Panc1 (cell line): ENCODE results near the gene CACNA1G. TPM values are rescaled to one million over a fixed set of nuclear protein-coding genes. Genes with fewer than 3 reads are reported as not detected.

Source experiments
- ATAC-seq: fragments of 200-7000 bp; cut with Tn5 transposase; 2 replicates; pipeline ENCODE4 v1.9.1; 2020; ENCODE audit warnings: mild to moderate bottlenecking, moderate library complexity
- BruUV-seq: library from RNA; stranded (reverse); fragments of 400-500 nt; replicated peaks from 2 replicates; lab custom pipeline; 2021; lab: Mats Ljungman, UMichigan
- CTCF ChIA-PET: fragments of 300-600 bp; sonication (Branson Sonifier 250); formaldehyde crosslinking; loops from one replicate; lab custom pipeline; 2022; ENCODE audit warnings: antibody characterized with exemption; lab: Charles Lee
- POLR2A ChIA-PET: fragments of 300-600 bp; sonication (Branson Sonifier 250); formaldehyde crosslinking; loops from one replicate; lab custom pipeline; 2022; ENCODE audit warnings: antibody characterized with exemption; lab: Charles Lee
- DNase-seq: peaks from one replicate; pipeline ENCODE4 v3.0.0-alpha.2; 2010; ENCODE audit warnings: low read depth, low spot score
- H3K27ac ChIP-seq: 2 replicates; pipeline ENCODE4 v1.5.1; 2011; ENCODE audit warnings: mild to moderate bottlenecking, low read length, inconsistent platforms
- H3K27me3 ChIP-seq: fragments of 200-500 bp; sonication (Bioruptor generic); 2 replicates; pipeline ENCODE4 v1.6.0; 2014; ENCODE audit warnings: low read length, inconsistent platforms; ENCODE audit not compliant: control insufficient read depth, insufficient read depth
- H3K36me3 ChIP-seq: fragments of 200-500 bp; sonication (Bioruptor generic); 2 replicates; pipeline ENCODE4 v1.5.1; 2014; ENCODE audit warnings: inconsistent platforms, mild to moderate bottlenecking, low read length, moderate library complexity; ENCODE audit not compliant: control insufficient read depth, insufficient read depth
- H3K4me1 ChIP-seq: 2 replicates; pipeline ENCODE4 v1.5.1; 2011; ENCODE audit warnings: inconsistent platforms, mild to moderate bottlenecking, low read length, moderate library complexity; ENCODE audit not compliant: control insufficient read depth, insufficient read depth
- H3K4me3 ChIP-seq, 2 experiments: 2 replicates each; pipeline ENCODE4 v1.5.1; 2011 to 2012; ENCODE audit warnings: low read depth in 2 of 2, low read length in 2 of 2, mild to moderate bottlenecking in 2 of 2, inconsistent platforms in 1 of 2, moderate library complexity in 1 of 2
- H3K9me3 ChIP-seq: fragments of 200-500 bp; sonication (Bioruptor generic); 2 replicates; pipeline ENCODE4 v1.5.1; 2014; ENCODE audit warnings: low read depth, mild to moderate bottlenecking, inconsistent platforms, low read length, moderate library complexity; ENCODE audit not compliant: control insufficient read depth, insufficient read depth
- POLR2AphosphoS5 ChIP-seq: IDR thresholded peaks from 2 replicates; pipeline ENCODE4 v1.6.1; 2012; ENCODE audit warnings: mild to moderate bottlenecking, low read depth, low read length, moderate library complexity
- SIN3A ChIP-seq: IDR thresholded peaks from 2 replicates; pipeline ENCODE4 v1.6.1; 2012; ENCODE audit warnings: low read depth, mild to moderate bottlenecking, low read length, moderate library complexity, borderline replicate concordance; ENCODE audit not compliant: insufficient read depth
- TCF7L2 ChIP-seq: IDR thresholded peaks from 2 replicates; pipeline ENCODE4 v1.6.1; 2011; ENCODE audit warnings: mild to moderate bottlenecking, low read depth, low read length, inconsistent platforms
- in situ Hi-C: cut with HindIII; loops from 2 replicates; pipeline ENCODE4 v1.10.0; 2016; ENCODE audit warnings: low sequenced_read_pairs, low pct_unique_long_range_greater_than_20kb
- intact Hi-C: fragments of 100-400 bp; cut with micrococcal nuclease; formaldehyde crosslinking; loops from one replicate; pipeline ENCODE4 v1.10.0; 2022; ENCODE audit not compliant: unreplicated experiment
- total RNA-seq: library from RNA; stranded (reverse); gene quantifications from one replicate; pipeline ENCODE4 v1.2.1, GENCODE V29; 2021; ENCODE audit not compliant: unreplicated experiment
- TF ChIP-seq, protein P1 (sequence below): fragments of 450-650 bp; IDR thresholded peaks from 2 replicates; pipeline ENCODE4 v1.5.1; 2017; ENCODE audit warnings: mild to moderate bottlenecking
- TF ChIP-seq, protein P2 (sequence below), 2 experiments: IDR thresholded peaks; 2 replicates each; pipeline ENCODE4 v1.6.1; 2011 to 2012; ENCODE audit warnings: low read depth in 2 of 2, control low read depth in 1 of 2, low read length in 1 of 2, mild to moderate bottlenecking in 1 of 2, moderate library complexity in 1 of 2; ENCODE audit not compliant: insufficient read depth in 1 of 2

Gene CACNA1G
- total RNA-seq, 1 experiment from 2014 or later: 10.0 TPM

DNA sequence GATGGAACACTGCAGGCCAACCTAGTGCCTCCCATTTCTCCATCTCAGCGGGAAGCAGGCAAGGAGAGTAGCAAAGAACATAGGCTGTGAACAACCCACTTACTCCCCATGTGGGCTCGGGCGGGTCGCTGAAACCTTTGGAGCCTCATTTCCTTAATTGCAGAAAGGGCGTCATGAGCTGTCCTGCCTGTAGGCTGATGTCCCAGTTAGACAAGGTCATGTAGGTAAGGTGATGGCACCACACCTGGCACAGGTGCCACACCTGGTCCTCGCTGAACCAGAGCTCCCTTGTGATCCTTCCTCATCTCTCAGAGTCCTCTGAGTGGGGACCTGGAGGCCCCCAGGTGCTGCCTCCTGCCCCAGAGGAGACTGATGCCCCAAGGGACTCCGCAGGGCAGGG, 97.1 kb downstream of the CACNA1G start:
- intact Hi-C loops (no loop called here), in situ Hi-C loops (no loop called here)
- Histone ChIP-seq H3K27me3 (no peaks in the 10 kb centered on the region), H3K4me1 (peaks cover 53% of the 10 kb centered on the region), H3K27ac (peak overlapping the region; percentile 85), H3K36me3 (no peaks in the 10 kb centered on the region), H3K9me3 (no peaks in the 10 kb centered on the region; the same call in 1 of the 2 replicates), H3K4me3 (no peak overlapping the region)
- TF ChIP-seq POLR2AphosphoS5: no peak; the same call in 1 of the 2 replicates
- no peak for TF ChIP-seq SIN3A
- TF ChIP-seq, protein P1, sequence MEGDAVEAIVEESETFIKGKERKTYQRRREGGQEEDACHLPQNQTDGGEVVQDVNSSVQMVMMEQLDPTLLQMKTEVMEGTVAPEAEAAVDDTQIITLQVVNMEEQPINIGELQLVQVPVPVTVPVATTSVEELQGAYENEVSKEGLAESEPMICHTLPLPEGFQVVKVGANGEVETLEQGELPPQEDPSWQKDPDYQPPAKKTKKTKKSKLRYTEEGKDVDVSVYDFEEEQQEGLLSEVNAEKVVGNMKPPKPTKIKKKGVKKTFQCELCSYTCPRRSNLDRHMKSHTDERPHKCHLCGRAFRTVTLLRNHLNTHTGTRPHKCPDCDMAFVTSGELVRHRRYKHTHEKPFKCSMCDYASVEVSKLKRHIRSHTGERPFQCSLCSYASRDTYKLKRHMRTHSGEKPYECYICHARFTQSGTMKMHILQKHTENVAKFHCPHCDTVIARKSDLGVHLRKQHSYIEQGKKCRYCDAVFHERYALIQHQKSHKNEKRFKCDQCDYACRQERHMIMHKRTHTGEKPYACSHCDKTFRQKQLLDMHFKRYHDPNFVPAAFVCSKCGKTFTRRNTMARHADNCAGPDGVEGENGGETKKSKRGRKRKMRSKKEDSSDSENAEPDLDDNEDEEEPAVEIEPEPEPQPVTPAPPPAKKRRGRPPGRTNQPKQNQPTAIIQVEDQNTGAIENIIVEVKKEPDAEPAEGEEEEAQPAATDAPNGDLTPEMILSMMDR: no peak
- TF ChIP-seq, protein P2, sequence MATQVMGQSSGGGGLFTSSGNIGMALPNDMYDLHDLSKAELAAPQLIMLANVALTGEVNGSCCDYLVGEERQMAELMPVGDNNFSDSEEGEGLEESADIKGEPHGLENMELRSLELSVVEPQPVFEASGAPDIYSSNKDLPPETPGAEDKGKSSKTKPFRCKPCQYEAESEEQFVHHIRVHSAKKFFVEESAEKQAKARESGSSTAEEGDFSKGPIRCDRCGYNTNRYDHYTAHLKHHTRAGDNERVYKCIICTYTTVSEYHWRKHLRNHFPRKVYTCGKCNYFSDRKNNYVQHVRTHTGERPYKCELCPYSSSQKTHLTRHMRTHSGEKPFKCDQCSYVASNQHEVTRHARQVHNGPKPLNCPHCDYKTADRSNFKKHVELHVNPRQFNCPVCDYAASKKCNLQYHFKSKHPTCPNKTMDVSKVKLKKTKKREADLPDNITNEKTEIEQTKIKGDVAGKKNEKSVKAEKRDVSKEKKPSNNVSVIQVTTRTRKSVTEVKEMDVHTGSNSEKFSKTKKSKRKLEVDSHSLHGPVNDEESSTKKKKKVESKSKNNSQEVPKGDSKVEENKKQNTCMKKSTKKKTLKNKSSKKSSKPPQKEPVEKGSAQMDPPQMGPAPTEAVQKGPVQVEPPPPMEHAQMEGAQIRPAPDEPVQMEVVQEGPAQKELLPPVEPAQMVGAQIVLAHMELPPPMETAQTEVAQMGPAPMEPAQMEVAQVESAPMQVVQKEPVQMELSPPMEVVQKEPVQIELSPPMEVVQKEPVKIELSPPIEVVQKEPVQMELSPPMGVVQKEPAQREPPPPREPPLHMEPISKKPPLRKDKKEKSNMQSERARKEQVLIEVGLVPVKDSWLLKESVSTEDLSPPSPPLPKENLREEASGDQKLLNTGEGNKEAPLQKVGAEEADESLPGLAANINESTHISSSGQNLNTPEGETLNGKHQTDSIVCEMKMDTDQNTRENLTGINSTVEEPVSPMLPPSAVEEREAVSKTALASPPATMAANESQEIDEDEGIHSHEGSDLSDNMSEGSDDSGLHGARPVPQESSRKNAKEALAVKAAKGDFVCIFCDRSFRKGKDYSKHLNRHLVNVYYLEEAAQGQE (IDR thresholded peaks at IDR 0.05; ENCODE audit: insufficient read depth in 1 of 2, low read depth in 2 of 2, low read length in 1 of 2): no peak
- no TSS peak for BruUV-seq
- DNase-seq (no peak), ATAC-seq (no peak)
- CTCF ChIA-PET: no interaction called here
- POLR2A ChIA-PET: no interaction called here

DNA sequence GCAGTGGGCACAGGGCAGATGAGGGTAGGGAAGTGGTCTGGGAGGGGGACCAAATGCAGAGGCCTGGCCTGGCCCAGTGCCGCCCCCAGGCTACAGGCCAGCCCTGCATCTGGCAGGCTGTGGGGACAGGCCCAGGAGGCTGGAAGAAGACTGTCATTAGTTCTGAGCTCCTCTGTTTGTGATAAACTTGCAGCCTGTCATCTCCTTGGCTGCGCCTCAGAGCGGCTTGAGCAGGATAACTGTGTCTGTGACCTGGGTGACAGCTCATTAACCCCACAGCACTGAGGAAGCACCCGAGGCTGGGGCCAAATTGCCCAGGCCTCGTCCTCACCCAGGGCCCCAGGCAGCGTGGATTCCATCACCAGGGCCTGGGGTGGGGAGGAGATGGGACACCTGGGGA, 98.1 kb downstream of the CACNA1G start:
- no TSS peak for BruUV-seq
- H3K36me3 ChIP-seq: no peaks in the 10 kb centered on the region
- TF ChIP-seq, protein P2 (IDR thresholded peaks at IDR 0.05; ENCODE audit: insufficient read depth in 1 of 2, low read depth in 2 of 2, low read length in 1 of 2): no peak
- TF ChIP-seq, protein P1: no peak
- no peak for TF ChIP-seq POLR2AphosphoS5
- TF ChIP-seq SIN3A: no peak
- no peak for TF ChIP-seq TCF7L2
- H3K4me1 ChIP-seq: peaks cover 58% of the 10 kb centered on the region
- ChIA-PET POLR2A (no interaction called here), CTCF (no interaction called here)
- H3K4me3 ChIP-seq: no peak overlapping the region
- DNase-seq (no peak), ATAC-seq (peak; percentile 23; the same call in 1 of the 2 replicates)
- intact Hi-C loops (no loop called here), in situ Hi-C loops (no loop called here)
- H3K27ac ChIP-seq: peak overlapping the region; percentile 85
- no peaks in the 10 kb centered on the region for H3K9me3 ChIP-seq
- no peaks in the 10 kb centered on the region for H3K27me3 ChIP-seq
